GM18858 (cell line): Measurements from ENCODE around the gene CUBN.

Source experiments
- ATAC-seq: cut with Tn5 transposase; IDR thresholded peaks from one replicate; pipeline ENCODE4 v1.9.1; 2021; ENCODE audit not compliant: unreplicated experiment

The CUBN gene

GRCh38 chr10:17109046-17109445, 20.6 kb downstream of the CUBN start:
- no peak for ATAC-seq

GRCh38 chr10:17106991-17107390, 22.6 kb downstream of the CUBN start:
- ATAC-seq, result no peak

- no peak for ATAC-seq
Measured at GRCh38 chr10:17101910-17102266, 27.7 kb downstream of the CUBN start.

GRCh38 chr10:17101257-17101909, 28.2 kb downstream of the CUBN start:
- no peak for ATAC-seq

GRCh38 chr10:17100586-17100985, 29.0 kb downstream of the CUBN start:
- ATAC-seq, result no peak

GRCh38 chr10:17098012-17098411, 31.6 kb downstream of the CUBN start:
- no peak for ATAC-seq

- no peak for ATAC-seq
Measured at GRCh38 chr10:17094844-17095243, 34.8 kb downstream of the CUBN start.

GRCh38 chr10:17092986-17093803, 36.4 kb downstream of the CUBN start:
- no peak for ATAC-seq

GRCh38 chr10:17092216-17092944, 37.2 kb downstream of the CUBN start:
- no peak for ATAC-seq

GRCh38 chr10:17088118-17088806, 41.3 kb downstream of the CUBN start:
- ATAC-seq, result no peak

- ATAC-seq, result no peak
Measured at GRCh38 chr10:17086865-17087367, 42.7 kb downstream of the CUBN start.

- ATAC-seq, result no peak
Measured at GRCh38 chr10:17085011-17085725, 44.4 kb downstream of the CUBN start.

GRCh38 chr10:17084258-17084657, 45.4 kb downstream of the CUBN start:
- no peak for ATAC-seq

GRCh38 chr10:17081431-17081830, 48.2 kb downstream of the CUBN start:
- no peak for ATAC-seq

- ATAC-seq, result no peak
Measured at GRCh38 chr10:17077890-17078289, 51.7 kb downstream of the CUBN start.

GRCh38 chr10:17077346-17077781, 52.2 kb downstream of the CUBN start:
- ATAC-seq, result no peak

GRCh38 chr10:17076626-17077345, 52.8 kb downstream of the CUBN start:
- no peak for ATAC-seq

- no peak for ATAC-seq
Measured at GRCh38 chr10:17075533-17076359, 53.9 kb downstream of the CUBN start.

GRCh38 chr10:17074541-17074847, 55.1 kb downstream of the CUBN start:
- no peak for ATAC-seq
